A673 (cell line): Measurements from ENCODE around the gene ATF3. TPM values are rescaled to one million over a fixed set of nuclear protein-coding genes. Genes with fewer than 3 reads are reported as not detected.

Source experiments
- BruUV-seq: library from RNA; stranded (reverse); fragments of 400-500 nt; replicated peaks from 2 replicates; lab custom pipeline; 2021; lab: Mats Ljungman, UMichigan
- CTCF ChIA-PET: fragments of 300-600 bp; sonication (Branson Sonifier 250); formaldehyde crosslinking; loops from one replicate; lab custom pipeline; 2022; ENCODE audit warnings: antibody characterized with exemption; lab: Charles Lee
- POLR2A ChIA-PET: fragments of 300-600 bp; sonication (Branson Sonifier 250); formaldehyde crosslinking; loops from one replicate; lab custom pipeline; 2022; ENCODE audit warnings: antibody characterized with exemption; ENCODE audit not compliant: low non-redundant PET; lab: Charles Lee
- DNase-seq: peaks from one replicate; pipeline ENCODE4 v3.0.0-alpha.2; 2015; ENCODE audit warnings: low spot score
- H3K27ac ChIP-seq: fragments of 200-600 bp; sonication (generic); 2 replicates; pipeline ENCODE4 v1.5.1; 2016; ENCODE audit warnings: mixed run types, low read depth, mild to moderate bottlenecking, mixed read lengths, antibody characterized with exemption, low read length; ENCODE audit not compliant: poor library complexity, severe bottlenecking
- H3K27me3 ChIP-seq: fragments of 200-600 bp; sonication (generic); replicated peaks from 2 replicates; pipeline ENCODE4 v1.6.1; 2017; ENCODE audit warnings: mixed run types, low read depth, mild to moderate bottlenecking, mixed read lengths, antibody characterized with exemption, low read length; ENCODE audit not compliant: insufficient read depth, poor library complexity
- H3K36me3 ChIP-seq: fragments of 200-600 bp; sonication (generic); 2 replicates; pipeline ENCODE4 v1.6.1; 2016; ENCODE audit warnings: mixed run types, mild to moderate bottlenecking, mixed read lengths, antibody characterized with exemption, low read length; ENCODE audit not compliant: insufficient read depth, poor library complexity, severe bottlenecking
- H3K4me1 ChIP-seq: fragments of 200-600 bp; sonication (generic); 2 replicates; pipeline ENCODE4 v1.6.1; 2017; ENCODE audit warnings: mixed run types, mild to moderate bottlenecking, mixed read lengths, antibody characterized with exemption, low read length; ENCODE audit not compliant: insufficient read depth, poor library complexity, severe bottlenecking
- H3K4me3 ChIP-seq: fragments of 200-600 bp; sonication (generic); 2 replicates; pipeline ENCODE4 v1.5.1; 2016; ENCODE audit warnings: low read depth, mixed run types, mild to moderate bottlenecking, mixed read lengths, low read length; ENCODE audit not compliant: poor library complexity, severe bottlenecking
- H3K9me3 ChIP-seq: fragments of 200-600 bp; sonication (generic); 2 replicates; pipeline ENCODE4 v1.6.1; 2016; ENCODE audit warnings: mixed run types, low read depth, mild to moderate bottlenecking, mixed read lengths, antibody characterized with exemption, low read length; ENCODE audit not compliant: poor library complexity, severe bottlenecking
- CTCF ChIP-seq: fragments of 300-800, 200-600 bp; sonication (generic); conservative IDR thresholded peaks from 2 replicates; pipeline ENCODE4 v1.5.1; 2017; ENCODE audit warnings: low read depth, mild to moderate bottlenecking, antibody characterized with exemption, low read length, moderate library complexity, mixed read lengths
- EZH2 ChIP-seq: fragments of 200-600 bp; sonication (generic); IDR thresholded peaks from 2 replicates; pipeline ENCODE4 v1.6.1; 2017; ENCODE audit warnings: borderline replicate concordance, low read depth, mild to moderate bottlenecking, mixed read lengths, antibody characterized with exemption, low read length; ENCODE audit not compliant: poor library complexity, severe bottlenecking
- intact Hi-C: fragments of 100-400 bp; cut with micrococcal nuclease; formaldehyde crosslinking; loops from one replicate; pipeline ENCODE4 v1.10.0; 2022; ENCODE audit not compliant: unreplicated experiment
- total RNA-seq: library from RNA; stranded (reverse); gene quantifications from 2 replicates; pipeline ENCODE4 v1.2.3, GENCODE V29; 2021

The ATF3 gene
- total RNA-seq, 1 experiment from 2014 or later = 16.0 TPM

GRCh38 chr1:212650228-212650627, 41.7 kb downstream of the ATF3 start:
- POLR2A ChIA-PET = no interaction called here
- H3K9me3 ChIP-seq = no peaks in the 10 kb centered on the region
- H3K27ac ChIP-seq = no peak overlapping the region
- CTCF ChIA-PET = no interaction called here
- no peak for DNase-seq
- intact Hi-C loops = no loop called here
- H3K4me1 ChIP-seq = no peaks in the 10 kb centered on the region
- no peak overlapping the region for H3K4me3 ChIP-seq
- no peaks in the 10 kb centered on the region for H3K27me3 ChIP-seq
- H3K36me3 ChIP-seq = no peaks in the 10 kb centered on the region
- BruUV-seq = no TSS peak
- TF ChIP-seq EZH2 (no peak), CTCF (no peak)

- ChIA-PET CTCF (no interaction called here), POLR2A (no interaction called here)
- intact Hi-C loops = no loop called here
- no TSS peak for BruUV-seq
- TF ChIP-seq EZH2 (no peak), CTCF (no peak)
- Histone ChIP-seq H3K4me3 (no peak overlapping the region), H3K27me3 (no peaks in the 10 kb centered on the region), H3K36me3 (no peaks in the 10 kb centered on the region), H3K4me1 (no peaks in the 10 kb centered on the region), H3K27ac (no peak overlapping the region), H3K9me3 (no peaks in the 10 kb centered on the region)
- no peak for DNase-seq
These were observed 43.0 kb downstream of the ATF3 start for GRCh38 chr1:212651521-212651920.

- TF ChIP-seq CTCF (no peak), EZH2 (no peak)
- H3K9me3 ChIP-seq = no peaks in the 10 kb centered on the region
- ChIA-PET POLR2A (no interaction called here), CTCF (no interaction called here)
- no peaks in the 10 kb centered on the region for H3K4me1 ChIP-seq
- no TSS peak for BruUV-seq
- intact Hi-C loops = no loop called here
- no peaks in the 10 kb centered on the region for H3K36me3 ChIP-seq
- H3K4me3 ChIP-seq = no peak overlapping the region
- no peaks in the 10 kb centered on the region for H3K27me3 ChIP-seq
- DNase-seq = no peak
- no peak overlapping the region for H3K27ac ChIP-seq
These were observed 43.4 kb downstream of the ATF3 start for GRCh38 chr1:212651977-212652376.
